ENCODE measurements around the gene ZNHIT6.
"Not testable (repeated sequence)": the region's sequence is repeated elsewhere in the genome, so short reads cannot be mapped to it uniquely, and the experiment has no call there.

Gene ZNHIT6

DNA sequence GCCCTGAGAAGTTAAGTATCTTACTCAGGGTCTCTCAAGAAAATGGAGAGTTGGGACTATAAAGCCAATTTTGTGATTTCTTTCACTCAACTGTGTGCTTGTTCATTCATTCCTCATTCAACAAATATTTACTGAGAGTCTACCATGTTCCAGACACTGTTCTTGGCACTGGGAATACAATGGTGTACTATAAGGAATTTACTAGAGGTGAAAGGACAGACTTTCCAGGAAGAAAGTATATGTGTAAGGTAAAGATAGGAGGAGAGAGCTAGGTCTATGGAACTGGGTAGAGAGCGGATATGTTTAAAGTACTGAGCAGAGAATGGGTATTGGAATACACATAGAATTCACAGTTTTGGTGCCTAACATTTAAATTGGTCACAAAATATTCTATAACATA, 42.3 kb downstream of the ZNHIT6 start:
- no peak for DNase-seq

DNA sequence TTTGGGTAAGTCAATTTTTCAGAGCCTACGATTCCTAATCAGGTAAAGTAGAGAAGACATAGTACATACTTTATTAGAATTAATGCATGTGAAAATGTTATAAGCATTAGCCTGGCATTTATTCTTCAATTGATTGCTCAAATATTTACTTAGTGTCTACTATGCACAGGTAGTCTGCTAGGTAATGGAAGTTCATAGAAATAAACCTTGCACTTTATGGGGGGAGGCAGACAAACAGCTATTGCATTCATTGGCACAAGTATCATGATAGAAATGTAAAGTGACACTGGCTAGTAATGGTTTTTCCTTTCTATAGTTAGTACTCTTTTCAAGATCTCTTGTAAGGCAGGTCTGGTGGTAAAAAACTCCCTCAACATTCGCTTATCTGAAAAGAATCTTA, 44.9 kb downstream of the ZNHIT6 start:
- DNase-seq: no peak

GRCh38 chr1:85661767-85662166, 46.5 kb downstream of the ZNHIT6 start:
- DNase-seq: no peak

GRCh38 chr1:85660541-85660940, 47.7 kb downstream of the ZNHIT6 start:
- no peak for DNase-seq

GRCh38 chr1:85659174-85659573, 49.1 kb downstream of the ZNHIT6 start:
- no peak for DNase-seq

DNA sequence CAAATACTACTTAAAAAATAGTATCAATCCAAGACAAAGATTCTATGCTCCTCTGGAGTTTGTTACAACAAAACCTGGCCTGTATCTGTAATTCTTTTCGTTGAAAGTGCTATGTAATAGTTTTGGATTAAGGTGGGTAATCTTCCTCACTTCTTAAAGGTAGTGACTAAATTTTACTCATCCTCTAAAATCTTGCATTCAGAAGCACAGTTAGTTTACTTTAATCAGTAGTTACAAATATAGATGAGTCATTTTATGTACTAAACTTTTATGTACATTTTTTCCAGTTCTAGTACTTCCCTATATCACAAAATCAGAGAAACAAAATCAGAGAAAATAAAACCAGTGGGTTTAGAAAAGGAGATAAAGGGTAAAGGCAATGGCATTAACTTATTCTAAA, 51.3 kb downstream of the ZNHIT6 start:
- DNase-seq: no peak

- DNase-seq: no peak
These were observed 52.0 kb downstream of the ZNHIT6 start for GRCh38 chr1:85656256-85656655.

- no peak for DNase-seq
These were observed 52.9 kb downstream of the ZNHIT6 start for GRCh38 chr1:85655315-85655714.

DNA sequence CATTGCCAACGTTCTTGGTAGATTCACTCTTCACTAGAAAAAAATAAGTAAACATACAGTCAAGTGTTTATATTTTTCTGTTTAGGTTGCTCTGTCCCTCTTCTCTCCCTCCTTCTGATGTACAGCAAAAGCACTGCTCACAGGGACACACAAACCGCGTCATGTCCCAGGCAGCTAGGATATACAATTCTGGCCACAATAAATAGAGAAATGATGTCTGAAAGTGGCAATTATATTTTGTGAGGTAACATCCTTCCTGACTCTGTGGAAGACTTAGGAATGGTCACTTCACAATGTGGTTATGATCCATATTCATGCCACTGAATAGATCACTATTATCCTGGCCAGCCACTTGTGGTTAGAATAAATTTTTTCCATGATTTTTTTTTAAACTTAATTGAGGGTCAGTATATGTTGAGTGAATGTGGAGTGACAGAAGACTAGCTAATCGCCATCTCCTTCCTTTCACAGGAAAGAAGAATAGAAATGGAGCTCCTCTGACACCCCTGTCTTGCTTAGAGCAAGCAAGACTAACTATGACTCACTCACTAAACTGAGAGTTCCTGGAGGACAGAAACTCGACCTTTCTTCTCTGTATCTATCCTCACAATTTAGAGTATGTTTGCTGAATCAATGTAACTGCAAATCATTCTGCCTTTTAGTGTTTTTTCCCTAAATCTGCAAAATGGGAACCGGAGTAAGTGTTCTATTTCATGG, 54.0 kb downstream of the ZNHIT6 start:
- no peak for DNase-seq

DNA sequence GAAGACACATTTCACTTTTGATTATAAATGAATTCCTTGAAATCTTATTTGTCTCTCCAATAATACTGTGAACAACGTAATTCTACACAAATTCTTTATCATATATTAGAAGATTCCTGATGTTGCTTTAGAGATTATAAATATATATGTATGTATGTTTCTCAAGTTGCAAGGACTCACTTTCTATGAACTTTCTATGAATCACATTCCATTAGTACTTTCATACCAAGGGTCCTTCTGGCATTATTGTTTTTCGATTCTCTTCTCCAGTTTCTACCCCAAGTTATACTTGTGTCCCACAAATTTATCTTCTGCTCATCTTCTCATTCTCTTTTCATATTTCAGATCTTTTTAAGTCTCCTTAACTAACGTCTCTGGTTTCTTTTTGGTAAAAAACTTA, 55.9 kb downstream of the ZNHIT6 start:
- no peak for DNase-seq

- DNase-seq: no peak
These were observed 57.6 kb downstream of the ZNHIT6 start for GRCh38 chr1:85650645-85651044.

GRCh38 chr1:85649591-85649990, 58.6 kb downstream of the ZNHIT6 start:
- DNase-seq: no peak

- not testable (repeated sequence) for DNase-seq
These were observed 66.4 kb downstream of the ZNHIT6 start for GRCh38 chr1:85641598-85642556.

GRCh38 chr1:85639920-85640319, 68.3 kb downstream of the ZNHIT6 start:
- not testable (repeated sequence) for DNase-seq

GRCh38 chr1:85638412-85638811, 69.8 kb downstream of the ZNHIT6 start:
- DNase-seq: no peak

DNA sequence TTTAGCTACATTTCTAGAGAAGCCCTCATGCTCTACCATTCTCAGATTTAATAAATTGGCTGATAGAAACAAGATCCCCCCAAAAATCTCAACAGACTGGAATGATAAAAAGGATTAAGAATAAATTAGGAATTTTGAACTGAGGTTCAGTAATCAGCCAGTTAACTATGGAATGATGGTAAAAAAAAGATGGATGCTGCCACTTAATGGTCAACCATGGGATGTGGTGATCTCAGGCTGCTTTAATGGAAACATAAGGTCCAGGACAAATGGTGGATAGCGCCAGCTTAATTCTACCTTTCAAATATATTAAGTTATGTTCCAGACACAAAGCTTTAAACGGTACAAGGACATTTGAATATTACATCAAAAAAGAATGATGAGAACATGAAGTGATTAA, 77.7 kb downstream of the ZNHIT6 start:
- DNase-seq: no peak

- no peak for DNase-seq
These were observed 78.7 kb downstream of the ZNHIT6 start for GRCh38 chr1:85629532-85629920.

- DNase-seq: no peak
These were observed 79.3 kb downstream of the ZNHIT6 start for GRCh38 chr1:85628791-85629531.

DNA sequence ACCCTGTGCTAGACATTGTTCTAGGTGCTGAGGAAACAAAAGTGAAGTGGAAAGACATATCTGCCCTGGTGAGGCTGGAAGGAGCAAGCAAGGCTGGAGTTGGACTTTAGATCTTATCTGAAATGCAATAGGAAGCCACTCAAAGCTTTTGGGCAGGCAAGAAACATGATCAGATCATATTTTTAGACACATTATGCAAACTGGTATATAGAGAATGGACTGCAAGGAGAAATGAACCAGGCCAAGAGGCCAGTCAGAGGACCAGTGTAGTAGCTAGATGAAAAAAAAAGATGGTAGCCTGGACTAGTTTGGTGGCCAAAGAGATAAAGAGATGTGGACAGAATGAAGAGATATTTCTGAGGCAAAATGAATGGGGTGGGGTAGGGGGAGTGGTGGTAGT, 81.4 kb downstream of the ZNHIT6 start:
- no peak for DNase-seq

DNA sequence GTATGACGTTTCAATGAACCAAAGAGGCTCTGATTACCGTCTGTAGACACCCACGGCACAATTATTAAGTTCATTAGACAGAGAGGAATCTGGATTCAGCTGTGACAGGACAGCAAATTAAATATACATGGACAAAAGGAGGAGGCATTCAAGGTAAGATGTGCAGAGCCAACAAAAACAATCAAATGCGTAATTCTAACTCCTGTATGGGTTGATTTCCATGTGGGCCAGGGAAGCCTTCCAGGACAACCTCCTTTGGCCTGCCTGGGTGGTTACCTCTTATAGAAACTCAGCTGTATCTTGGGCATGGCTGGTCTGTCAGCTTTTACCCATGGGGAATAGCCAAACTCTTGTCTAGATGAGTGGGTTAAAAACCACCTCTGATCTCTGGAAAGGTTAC, 83.9 kb downstream of the ZNHIT6 start:
- no peak for DNase-seq

DNA sequence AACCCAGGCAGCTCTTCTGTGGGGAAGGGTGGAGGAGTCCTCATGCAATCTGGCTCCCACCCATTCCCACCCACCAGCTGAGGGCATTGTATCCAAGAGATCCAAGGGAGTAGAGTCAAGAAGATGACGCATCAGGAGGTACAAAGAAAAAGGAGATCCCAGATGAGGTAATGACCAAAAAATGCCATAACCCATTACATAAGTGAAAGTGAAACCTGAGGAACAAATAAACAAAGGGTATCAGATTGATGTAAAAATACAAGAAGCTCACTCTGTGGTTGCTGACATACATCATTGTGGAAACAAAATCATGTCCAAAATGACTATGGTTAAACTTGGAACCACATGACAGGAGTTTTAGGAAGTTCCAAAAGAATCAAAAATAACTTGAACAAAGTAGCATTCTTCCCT, 85.2 kb downstream of the ZNHIT6 start:
- DNase-seq: no peak

- no peak for DNase-seq
These were observed 86.8 kb downstream of the ZNHIT6 start for GRCh38 chr1:85621430-85621829.

DNA sequence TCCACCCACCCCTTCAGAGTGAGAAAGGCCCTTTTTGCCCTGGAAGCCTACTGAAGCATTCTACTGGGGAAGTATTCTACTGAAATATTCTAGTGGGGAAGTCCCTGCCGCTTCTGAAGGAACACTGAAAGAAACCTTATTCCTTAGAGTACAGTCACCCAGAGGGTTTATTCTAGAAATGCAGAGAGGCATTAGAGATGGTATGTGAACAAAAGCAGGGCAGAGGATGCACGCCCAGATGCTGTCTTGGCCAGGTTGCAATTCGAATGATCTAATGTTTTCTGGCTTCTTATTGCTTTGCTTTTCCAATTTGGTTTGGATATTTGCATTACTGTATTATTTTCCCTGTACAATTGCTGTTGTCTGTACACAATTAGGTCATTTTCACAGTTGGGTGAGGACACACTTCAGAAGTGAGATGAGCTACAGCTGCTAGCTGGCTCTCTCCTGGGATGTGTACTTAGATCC, 90.6 kb downstream of the ZNHIT6 start:
- no peak for DNase-seq

All from DMS 273 treated with DMSO at 0.1 percent for 48 hours (cell line).